Measurements from ENCODE around the gene ARL15. TPM values are rescaled to one million over a fixed set of nuclear protein-coding genes. Genes with fewer than 3 reads are reported as not detected.
"Not testable (repeated sequence)": the region's sequence is repeated elsewhere in the genome, so short reads cannot be mapped to it uniquely, and the experiment has no call there.

The ARL15 gene
- total RNA-seq (27.7 TPM), polyA plus RNA-seq (10 to 100 TPM; 16.5 to 23.2 (median 18.6) TPM)

- Histone ChIP-seq H3K27ac (ENCODE audit: insufficient read depth, low read length, poor library complexity, severe bottlenecking) (peak within 1 kb of the TSS; percentile 72), H3K4me1 (ENCODE audit: control insufficient read depth, insufficient read depth, low read length, poor library complexity, severe bottlenecking) (peaks cover 30% of the 10 kb centered on the region), H3K27me3 (ENCODE audit: control insufficient read depth, insufficient read depth, low read length) (peaks cover 6% of the 10 kb centered on the region), H3K4me3 (ENCODE audit: low read depth, low read length) (peak within 1 kb of the TSS; percentile 97), H3K9me3 (ENCODE audit: control insufficient read depth in 2 of 2, low read length in 2 of 2) (no peaks in the 10 kb centered on the region), H3K36me3 (ENCODE audit: control insufficient read depth, insufficient read depth, low read length) (no peaks in the 10 kb centered on the region)
- DNase-seq: peak; percentile 96 to 99 (median 98)
- Mint-ChIP-seq H3K27ac (peak within 1 kb of the TSS; percentile 91 to 99 (median 96)), H3K36me3 (no peaks in the 10 kb centered on the region), H3K9me3 (no peaks in the 10 kb centered on the region), H3K27me3 (peaks cover 30% of the 10 kb centered on the region), H3K4me3 (peak within 1 kb of the TSS; percentile 89 to 99 (median 96)), H3K4me1 (peaks cover 0 to 51% (median 25%) of the 10 kb centered on the region in 4 donors)
- peak; percentile 96 to 97 for ATAC-seq (ENCODE audit: low read depth in 2 of 2)
Observed at GRCh38 chr5:54310433-54311175, at the start of gene ARL15. TSS of gene ARL15 (minus strand) at chr5:54310573.

- H3K27me3 Mint-ChIP-seq: peaks cover 25% of the 10 kb centered on the region
- H3K9me3 Mint-ChIP-seq: peaks cover 0 to 8% (median 4%) of the 10 kb centered on the region in 7 donors
- no peaks in the 10 kb centered on the region for H3K4me1 Mint-ChIP-seq
- Histone ChIP-seq H3K27me3 (ENCODE audit: control insufficient read depth, insufficient read depth, low read length) (peaks cover 12% of the 10 kb centered on the region), H3K27ac (ENCODE audit: insufficient read depth, low read length, poor library complexity, severe bottlenecking) (no peak overlapping the region), H3K4me3 (ENCODE audit: low read depth, low read length) (no peak overlapping the region), H3K36me3 (ENCODE audit: control insufficient read depth, insufficient read depth, low read length) (no peaks in the 10 kb centered on the region), H3K4me1 (ENCODE audit: control insufficient read depth, insufficient read depth, low read length, poor library complexity, severe bottlenecking) (no peaks in the 10 kb centered on the region), H3K9me3 (ENCODE audit: control insufficient read depth in 2 of 2, low read length in 2 of 2) (no peaks in the 10 kb centered on the region)
- no peaks in the 10 kb centered on the region for H3K36me3 Mint-ChIP-seq
- peak overlapping the region in 1 of 4 donors; percentile 17 for H3K4me3 Mint-ChIP-seq
- H3K27ac Mint-ChIP-seq: no peak overlapping the region
- DNase-seq: no peak
- no peak for ATAC-seq (ENCODE audit: low read depth in 2 of 2)
Observed at GRCh38 chr5:54360089-54360488, 49.7 kb upstream of the ARL15 start.

- H3K36me3 ChIP-seq (ENCODE audit: control insufficient read depth, insufficient read depth, low read length): no peaks in the 10 kb centered on the region
- H3K36me3 Mint-ChIP-seq: no peaks in the 10 kb centered on the region
Observed at GRCh38 chr5:54357408-54358058, 47.2 kb upstream of the ARL15 start.

GRCh38 chr5:54353933-54354564 is 43.7 kb upstream of the ARL15 start:
- peaks cover 11% of the 10 kb centered on the region for H3K27me3 Mint-ChIP-seq
- H3K9me3 Mint-ChIP-seq: peaks cover 3 to 23% (median 9%) of the 10 kb centered on the region in 7 donors
- H3K27ac ChIP-seq (ENCODE audit: insufficient read depth, low read length, poor library complexity, severe bottlenecking); H3K4me1 ChIP-seq (ENCODE audit: control insufficient read depth, insufficient read depth, low read length, poor library complexity, severe bottlenecking); H3K4me3 Mint-ChIP-seq; H3K36me3 Mint-ChIP-seq; DNase-seq; H3K36me3 ChIP-seq (ENCODE audit: control insufficient read depth, insufficient read depth, low read length); ATAC-seq (ENCODE audit: low read depth in 2 of 2); H3K9me3 ChIP-seq (ENCODE audit: control insufficient read depth in 2 of 2, low read length in 2 of 2); H3K4me3 ChIP-seq (ENCODE audit: low read depth, low read length); H3K4me1 Mint-ChIP-seq; H3K27ac Mint-ChIP-seq; H3K27me3 ChIP-seq (ENCODE audit: control insufficient read depth, insufficient read depth, low read length): not testable (repeated sequence)

More at GRCh38 chr5:54357408-54358058, 47.2 kb upstream of the ARL15 start:
- Histone ChIP-seq H3K9me3 (ENCODE audit: control insufficient read depth in 2 of 2, low read length in 2 of 2) (peaks cover 1 to 7% of the 10 kb centered on the region in 2 experiments), H3K4me3 (ENCODE audit: low read depth, low read length) (no peak overlapping the region), H3K4me1 (ENCODE audit: control insufficient read depth, insufficient read depth, low read length, poor library complexity, severe bottlenecking) (no peaks in the 10 kb centered on the region), H3K27me3 (ENCODE audit: control insufficient read depth, insufficient read depth, low read length) (peaks cover 12% of the 10 kb centered on the region), H3K27ac (ENCODE audit: insufficient read depth, low read length, poor library complexity, severe bottlenecking) (no peak overlapping the region)
- H3K9me3 Mint-ChIP-seq: peaks cover 0 to 23% (median 5%) of the 10 kb centered on the region in 7 donors
- H3K27ac Mint-ChIP-seq: no peak overlapping the region
- H3K27me3 Mint-ChIP-seq: peaks cover 17% of the 10 kb centered on the region
- H3K4me1 Mint-ChIP-seq: no peaks in the 10 kb centered on the region
- no peak overlapping the region for H3K4me3 Mint-ChIP-seq
- DNase-seq: no peak
- no peak for ATAC-seq (ENCODE audit: low read depth in 2 of 2)

GRCh38 chr5:54352580-54352979 is 42.2 kb upstream of the ARL15 start:
- peaks cover 3 to 23% (median 9%) of the 10 kb centered on the region in 7 donors for H3K9me3 Mint-ChIP-seq
- not testable (repeated sequence) for H3K27me3 ChIP-seq (ENCODE audit: control insufficient read depth, insufficient read depth, low read length); H3K27ac Mint-ChIP-seq; H3K27ac ChIP-seq (ENCODE audit: insufficient read depth, low read length, poor library complexity, severe bottlenecking); H3K4me3 ChIP-seq (ENCODE audit: low read depth, low read length); H3K4me1 ChIP-seq (ENCODE audit: control insufficient read depth, insufficient read depth, low read length, poor library complexity, severe bottlenecking); H3K36me3 Mint-ChIP-seq; DNase-seq; H3K27me3 Mint-ChIP-seq; H3K4me3 Mint-ChIP-seq; H3K36me3 ChIP-seq (ENCODE audit: control insufficient read depth, insufficient read depth, low read length); ATAC-seq (ENCODE audit: low read depth in 2 of 2); H3K4me1 Mint-ChIP-seq; H3K9me3 ChIP-seq (ENCODE audit: control insufficient read depth in 2 of 2, low read length in 2 of 2)

- no peaks in the 10 kb centered on the region for H3K4me1 Mint-ChIP-seq
- no peaks in the 10 kb centered on the region for H3K36me3 ChIP-seq (ENCODE audit: control insufficient read depth, insufficient read depth, low read length)
Observed at GRCh38 chr5:54347221-54347865, 37.0 kb upstream of the ARL15 start.

GRCh38 chr5:54344653-54345052 is 34.3 kb upstream of the ARL15 start:
- no peak overlapping the region for H3K4me3 Mint-ChIP-seq
- Histone ChIP-seq H3K9me3 (ENCODE audit: control insufficient read depth in 2 of 2, low read length in 2 of 2) (peaks cover 0 to 10% of the 10 kb centered on the region in 2 experiments), H3K36me3 (ENCODE audit: control insufficient read depth, insufficient read depth, low read length) (no peaks in the 10 kb centered on the region), H3K4me3 (ENCODE audit: low read depth, low read length) (no peak overlapping the region), H3K27me3 (ENCODE audit: control insufficient read depth, insufficient read depth, low read length) (peaks cover 4% of the 10 kb centered on the region), H3K27ac (ENCODE audit: insufficient read depth, low read length, poor library complexity, severe bottlenecking) (no peak overlapping the region), H3K4me1 (ENCODE audit: control insufficient read depth, insufficient read depth, low read length, poor library complexity, severe bottlenecking) (no peaks in the 10 kb centered on the region)
- H3K36me3 Mint-ChIP-seq: no peaks in the 10 kb centered on the region
- DNase-seq (no peak), ATAC-seq (ENCODE audit: low read depth in 2 of 2) (no peak)
- H3K27ac Mint-ChIP-seq: no peak overlapping the region
- peaks cover 0 to 9% (median 6%) of the 10 kb centered on the region in 7 donors for H3K9me3 Mint-ChIP-seq
- no peaks in the 10 kb centered on the region for H3K4me1 Mint-ChIP-seq
- peaks cover 15% of the 10 kb centered on the region for H3K27me3 Mint-ChIP-seq

More at GRCh38 chr5:54347221-54347865, 37.0 kb upstream of the ARL15 start:
- Histone ChIP-seq H3K27me3 (ENCODE audit: control insufficient read depth, insufficient read depth, low read length) (peaks cover 4% of the 10 kb centered on the region), H3K4me3 (ENCODE audit: low read depth, low read length) (no peak overlapping the region), H3K4me1 (ENCODE audit: control insufficient read depth, insufficient read depth, low read length, poor library complexity, severe bottlenecking) (no peaks in the 10 kb centered on the region), H3K27ac (ENCODE audit: insufficient read depth, low read length, poor library complexity, severe bottlenecking) (no peak overlapping the region), H3K9me3 (ENCODE audit: control insufficient read depth in 2 of 2, low read length in 2 of 2) (peaks cover 0 to 10% of the 10 kb centered on the region in 2 experiments)
- Mint-ChIP-seq H3K9me3 (peaks cover 0 to 12% (median 6%) of the 10 kb centered on the region in 7 donors), H3K27ac (no peak overlapping the region), H3K27me3 (peaks cover 15% of the 10 kb centered on the region), H3K4me3 (no peak overlapping the region), H3K36me3 (no peaks in the 10 kb centered on the region)
- DNase-seq: no peak
- ATAC-seq (ENCODE audit: low read depth in 2 of 2): no peak
